HPDE6-E6E7 (cell line): ENCODE results near the gene ZNF530.

ENCODE experiments used
- DNase-seq: peaks from one replicate; pipeline ENCODE4 v3.0.0; 2011; ENCODE audit warnings: missing footprints; ENCODE audit errors: extremely low spot score

The ZNF530 gene

GRCh38 chr19:57599761-57600383 lies at the start of gene ZNF530:
TSS of gene ZNF530 (plus strand) at chr19:57599885. CDS start at chr19:57604346, 4,461 bp downstream.
- DNase-seq = peak; percentile 91

GRCh38 chr19:57552432-57552831 lies 47.3 kb upstream of the ZNF530 start:
- no peak for DNase-seq

DNA sequence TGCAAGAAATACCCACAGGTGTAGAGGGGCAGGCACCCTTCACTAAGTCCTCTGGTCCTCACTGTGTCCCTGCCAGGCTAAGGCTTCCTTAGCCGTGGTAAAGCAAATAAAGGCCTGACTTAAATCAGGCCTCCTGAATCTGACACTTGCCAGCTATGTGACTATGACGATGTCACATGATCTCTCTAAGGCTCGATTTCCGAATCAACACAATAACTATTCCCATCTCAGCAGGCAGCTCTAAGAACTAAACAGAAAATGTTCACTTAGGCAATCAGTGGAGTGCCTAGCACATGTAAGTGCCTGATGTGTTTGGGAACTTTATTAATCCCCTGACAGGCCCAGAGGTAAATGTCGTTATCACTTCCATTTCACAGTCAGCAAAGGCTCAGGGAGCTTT lies 42.0 kb upstream of the ZNF530 start:
- no peak for DNase-seq

DNA sequence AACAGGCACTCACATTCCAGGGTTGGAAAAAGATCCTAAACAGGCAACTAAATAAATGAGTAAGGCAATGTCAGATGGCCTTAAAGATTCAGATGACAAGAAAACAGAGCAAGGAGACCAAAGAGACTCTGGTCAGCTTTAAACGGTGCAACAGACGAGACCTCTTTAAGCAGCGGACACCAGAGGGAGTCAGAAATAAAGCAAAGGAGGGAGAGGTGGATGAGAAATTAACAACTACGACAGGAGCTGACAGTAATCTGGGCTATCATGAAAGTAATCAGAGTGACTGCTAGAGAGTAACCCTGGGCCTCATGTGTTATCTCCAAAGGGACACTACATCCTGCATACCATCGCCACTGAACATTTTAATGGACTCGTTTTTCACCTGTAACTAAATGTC lies 41.2 kb upstream of the ZNF530 start:
- no peak for DNase-seq

DNA sequence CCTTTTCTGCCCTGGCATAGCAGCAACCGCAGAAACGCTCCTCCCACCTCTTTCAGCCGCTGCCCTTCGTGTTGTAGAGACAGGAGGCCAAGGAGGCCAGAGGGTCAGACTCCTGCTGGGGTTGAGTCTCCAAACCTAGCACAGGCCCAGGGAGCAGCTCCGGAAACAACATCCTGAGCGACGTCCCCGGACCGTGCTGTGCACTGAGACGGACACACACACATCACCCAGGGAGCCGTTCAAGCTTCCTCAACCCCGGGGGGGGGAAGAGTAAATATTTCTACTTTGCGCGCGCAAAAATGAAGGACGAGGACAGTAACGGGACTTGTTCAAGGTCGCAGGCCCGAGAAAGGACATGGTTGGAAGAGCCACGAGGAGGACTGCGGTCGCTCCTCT lies 40.7 kb upstream of the ZNF530 start:
- DNase-seq = peak; percentile 58

- peak; percentile 93 for DNase-seq
Observed at GRCh38 chr19:57559404-57560025, 40.2 kb upstream of the ZNF530 start, which contains the start of gene ZNF550. TSS of gene ZNF550 (minus strand) at chr19:57559863. CDS start at chr19:57559682, 181 bp downstream.

DNA sequence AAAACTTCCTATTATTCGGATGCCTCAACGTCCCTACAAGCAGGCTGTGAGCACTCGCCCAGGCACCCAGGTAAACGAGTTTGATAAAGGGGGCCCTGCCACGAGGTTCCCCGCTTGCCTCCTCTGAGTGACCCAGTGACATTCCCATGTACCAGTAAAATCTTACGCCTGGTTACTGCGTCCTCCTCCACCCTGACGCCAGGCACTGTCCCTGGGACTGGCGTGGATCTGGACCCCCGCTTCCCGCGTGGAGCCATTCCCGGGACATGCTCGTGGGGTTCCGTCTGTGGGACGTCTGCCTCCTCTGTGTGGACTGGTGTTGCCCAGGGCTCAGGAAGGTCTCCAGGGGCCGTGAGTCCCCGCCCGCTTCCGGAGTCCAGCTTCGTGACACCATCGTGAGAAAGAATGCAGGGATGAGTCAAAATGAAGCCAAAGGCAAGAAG lies 39.6 kb upstream of the ZNF530 start:
- peak; percentile 63 for DNase-seq

- DNase-seq = no peak
Observed at GRCh38 chr19:57563547-57563946, 36.1 kb upstream of the ZNF530 start.

DNA sequence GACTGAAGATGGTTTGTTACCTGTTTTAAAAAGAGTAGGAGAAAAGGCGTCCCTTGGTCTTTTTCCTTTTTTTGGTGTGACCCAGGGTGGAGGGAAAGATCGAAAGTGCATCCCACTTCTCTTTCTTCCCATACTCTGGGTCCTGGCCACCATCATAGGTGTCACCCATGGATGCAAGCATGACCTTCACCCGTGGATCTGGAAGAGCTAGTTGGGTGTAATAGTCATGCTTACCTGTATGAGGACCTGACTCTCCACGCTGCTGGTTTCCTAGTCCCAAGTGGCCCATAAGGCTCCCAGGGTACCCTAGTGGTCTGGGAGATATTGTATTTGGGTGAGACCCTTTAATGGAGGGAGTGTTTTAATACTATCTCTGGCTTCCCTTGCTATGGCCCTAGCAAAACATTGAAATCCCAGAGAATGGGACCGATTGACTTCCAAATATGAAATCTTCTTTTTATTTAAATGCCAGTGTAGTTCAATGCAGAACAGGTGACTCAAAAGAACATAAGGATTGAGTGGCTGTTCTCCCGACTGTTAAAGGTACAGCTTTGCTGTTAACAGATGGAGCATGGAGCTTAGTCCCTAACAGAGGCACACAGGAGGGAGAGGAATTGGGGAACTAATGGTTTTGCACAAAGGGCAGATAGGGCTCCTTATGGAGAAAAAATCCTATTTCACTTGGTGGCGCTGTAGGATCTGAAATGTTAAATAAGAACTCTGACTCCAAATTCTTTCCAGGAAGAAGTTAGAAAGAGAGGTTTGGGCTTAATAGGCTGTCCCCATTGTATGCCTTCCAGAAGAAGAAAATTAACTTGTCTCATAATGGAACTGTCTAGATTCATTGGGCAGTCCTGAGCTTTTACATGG lies 33.1 kb upstream of the ZNF530 start:
- no peak for DNase-seq

DNA sequence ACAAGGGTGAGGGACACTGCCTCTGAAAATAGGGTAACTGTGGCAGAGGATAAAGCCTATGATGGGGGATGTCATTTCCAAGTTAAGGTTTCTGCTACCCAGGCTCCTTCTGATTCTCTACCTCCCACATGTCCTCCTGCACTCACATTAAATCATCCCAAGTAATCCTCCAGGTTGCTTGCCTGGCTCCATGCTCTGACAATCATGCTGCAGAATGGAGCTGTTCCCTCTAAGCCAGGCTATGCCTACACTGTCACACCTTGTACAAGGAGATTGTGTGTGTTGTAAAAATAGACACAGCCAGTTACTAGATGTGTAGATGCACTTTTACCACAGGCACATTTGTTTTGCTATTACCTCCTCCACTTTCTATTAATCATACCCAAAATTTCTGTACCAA lies 29.0 kb upstream of the ZNF530 start:
- no peak for DNase-seq

DNA sequence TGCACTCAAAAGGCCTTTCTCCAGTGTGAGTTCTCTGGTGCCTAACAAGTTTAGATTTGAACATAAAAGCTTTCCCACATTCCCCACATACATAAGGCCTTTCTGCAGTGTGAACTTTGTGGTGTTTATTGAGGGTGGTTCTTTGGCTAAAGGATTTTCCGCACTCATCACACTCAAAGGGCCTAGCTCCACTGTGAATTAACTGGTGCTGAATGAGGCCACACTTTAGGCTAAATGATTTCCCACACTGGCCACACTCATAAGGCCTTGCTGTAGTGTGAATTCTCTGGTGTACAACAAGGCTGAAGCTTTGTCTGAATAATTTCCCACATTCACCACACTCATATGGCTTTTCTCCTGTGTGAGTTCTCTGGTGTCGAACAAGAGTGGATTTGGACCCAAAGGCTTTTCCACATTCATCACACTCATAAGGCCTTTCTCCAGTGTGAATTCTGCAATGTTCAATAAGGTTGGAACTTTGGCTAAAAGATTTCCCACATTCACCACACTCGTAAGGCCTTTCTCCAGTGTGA lies 27.2 kb upstream of the ZNF530 start:
- no peak for DNase-seq

DNA sequence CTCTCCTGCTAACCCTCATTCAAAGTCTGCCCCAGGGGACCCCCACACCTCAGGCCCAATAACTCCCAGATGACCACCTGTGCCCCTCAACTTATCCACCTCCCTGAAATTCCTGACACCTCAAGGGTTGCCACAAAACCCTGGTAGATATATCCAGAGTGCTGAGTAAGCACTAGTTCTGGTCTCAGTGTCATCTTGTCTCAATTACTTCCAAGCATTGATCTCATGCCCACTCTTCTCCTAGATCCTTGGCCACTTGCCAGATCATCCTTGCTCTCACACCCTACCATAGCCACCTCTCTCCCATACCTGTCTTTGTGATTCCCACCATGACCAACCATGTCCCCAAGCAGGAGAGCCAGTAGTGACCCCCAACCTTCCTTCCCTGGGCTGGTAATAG lies 23.0 kb upstream of the ZNF530 start:
- no peak for DNase-seq

- DNase-seq = peak; percentile 99
Observed at GRCh38 chr19:57578487-57579205, 21.0 kb upstream of the ZNF530 start, which contains the start of gene ZNF416. TSS of gene ZNF416 (minus strand) at chr19:57578911. CDS start at chr19:57578704, 207 bp downstream.

DNA sequence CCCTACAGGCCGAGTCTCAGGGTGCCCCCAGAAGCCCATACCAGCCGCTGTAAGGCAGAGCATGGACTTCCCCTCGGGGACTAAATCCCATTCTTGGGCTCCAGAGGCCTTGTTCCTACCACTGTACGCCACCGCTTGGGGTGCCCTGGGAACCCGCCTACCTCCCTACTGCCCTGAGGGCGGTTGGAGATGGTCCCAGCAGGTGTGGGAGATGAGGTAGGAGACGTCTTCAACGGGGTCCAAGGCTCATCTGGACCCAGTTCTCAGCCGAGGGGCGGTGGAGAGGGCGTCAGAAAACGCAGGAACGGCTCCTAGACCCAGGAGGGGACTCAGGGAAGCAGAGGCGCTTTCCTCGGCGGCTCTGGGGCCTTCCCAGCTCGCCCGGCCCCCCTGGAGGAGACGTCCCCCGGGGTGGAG lies 16.6 kb upstream of the ZNF530 start:
- DNase-seq = no peak

- peak; percentile 97 for DNase-seq
Observed at GRCh38 chr19:57583521-57584416, 15.9 kb upstream of the ZNF530 start, which contains the start of gene ZIK1. TSS of gene ZIK1 (plus strand) at chr19:57584145. CDS start at chr19:57584357, 212 bp downstream.

- DNase-seq = no peak
Observed at GRCh38 chr19:57587529-57587928, 12.2 kb upstream of the ZNF530 start.

DNA sequence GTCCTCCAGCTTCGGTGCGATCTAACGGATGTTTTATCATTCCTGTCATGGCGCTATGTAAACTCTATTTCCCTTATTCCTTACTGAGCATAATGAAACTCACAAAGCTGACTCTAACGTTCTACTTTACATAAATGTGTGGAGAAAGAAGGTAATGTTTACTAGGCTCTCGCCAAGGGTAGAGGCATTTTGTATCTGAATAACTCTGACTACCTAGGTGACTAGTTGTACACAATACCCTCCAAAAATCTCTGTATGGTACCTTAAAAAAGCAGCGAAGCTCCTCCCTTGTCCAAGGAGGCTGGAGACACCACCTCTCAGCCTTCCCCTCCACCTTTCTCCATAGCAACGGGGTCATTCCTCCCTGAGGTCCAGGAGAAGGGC lies 316 bp upstream of the ZNF530 start:
- DNase-seq = no peak

DNA sequence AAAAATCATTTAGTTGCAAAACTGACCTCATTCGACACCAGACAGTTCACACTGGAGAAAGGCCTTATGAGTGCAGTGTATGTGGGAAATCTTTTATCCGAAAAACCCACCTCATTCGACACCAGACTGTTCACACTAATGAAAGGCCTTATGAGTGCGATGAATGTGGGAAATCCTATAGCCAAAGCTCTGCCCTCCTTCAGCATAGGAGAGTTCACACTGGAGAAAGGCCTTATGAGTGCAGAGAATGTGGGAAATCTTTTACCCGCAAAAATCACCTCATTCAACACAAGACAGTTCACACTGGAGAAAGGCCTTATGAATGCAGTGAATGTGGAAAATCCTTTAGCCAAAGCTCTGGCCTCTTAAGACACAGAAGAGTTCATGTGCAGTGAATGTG lies 7.2 kb downstream of the ZNF530 start:
- no peak for DNase-seq

DNA sequence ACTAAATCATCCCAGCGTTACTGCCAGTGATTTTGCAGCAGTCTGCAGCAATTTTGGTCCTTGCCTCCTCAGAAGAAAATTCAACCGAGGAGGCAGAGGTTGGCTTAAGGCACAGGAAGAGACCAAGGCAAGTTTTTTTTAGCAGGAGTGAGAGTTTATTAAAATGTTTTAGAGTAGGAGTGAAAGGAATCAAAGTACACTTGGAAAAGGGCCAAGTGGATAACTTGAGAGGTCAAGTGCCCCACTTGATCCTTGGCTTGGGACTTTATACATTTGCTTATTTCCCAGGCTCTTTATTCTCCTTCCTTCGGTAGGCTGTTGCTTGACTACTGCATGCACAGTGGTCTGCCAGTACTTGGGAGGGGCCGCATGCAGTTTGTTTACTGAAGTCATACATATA lies 11.4 kb downstream of the ZNF530 start:
- no peak for DNase-seq
